ENCODE results near the gene CREG1. TPM values are rescaled to one million over a fixed set of nuclear protein-coding genes. Genes with fewer than 3 reads are reported as not detected.

CREG1 gene
- total RNA-seq, 1 experiment from 2014 or later = 91.5 TPM

GRCh38 chr1:167503626-167504466, 49.7 kb downstream of the CREG1 start:
- Mint-ChIP-seq H3K27ac (ENCODE audit: unreplicated experiment) (no peak overlapping the region), H3K27me3 (ENCODE audit: insufficient read depth, unreplicated experiment) (peaks cover 3% of the 10 kb centered on the region), H3K36me3 (ENCODE audit: insufficient read depth, unreplicated experiment) (no peaks in the 10 kb centered on the region), H3K9me3 (ENCODE audit: unreplicated experiment) (no peaks in the 10 kb centered on the region), H3K4me3 (ENCODE audit: unreplicated experiment) (no peak overlapping the region), H3K4me1 (ENCODE audit: low read depth, unreplicated experiment) (no peaks in the 10 kb centered on the region)
- no peaks in the 10 kb centered on the region for H3K27me3 ChIP-seq (replicated peaks; ENCODE audit: control insufficient read depth, insufficient read depth, low read length)
- H3K4me3 ChIP-seq (ENCODE audit: low read depth, low read length) = no peak overlapping the region
- no peaks in the 10 kb centered on the region for H3K4me1 ChIP-seq
- H3K36me3 ChIP-seq (ENCODE audit: control insufficient read depth, insufficient read depth, low read length) = no peaks in the 10 kb centered on the region
- no TSS peak for BruUV-seq (replicated peaks)
- no peak for DNase-seq
- no peaks in the 10 kb centered on the region for H3K9me3 ChIP-seq
- TF ChIP-seq CTCF (IDR thresholded peaks at IDR 0.05; ENCODE audit: insufficient read depth in 1 of 2, low read depth in 1 of 2, low read length in 1 of 2, severe bottlenecking in 1 of 2, unreplicated experiment in 1 of 2) = no peak
- ChIA-PET CTCF (no interaction called here), POLR2A (no interaction called here)
- intact Hi-C loops (cut with micrococcal nuclease; ENCODE audit: unreplicated experiment) = no loop called here

- no peak for TF ChIP-seq CTCF (IDR thresholded peaks at IDR 0.05; ENCODE audit: insufficient read depth in 1 of 2, low read depth in 1 of 2, low read length in 1 of 2, severe bottlenecking in 1 of 2, unreplicated experiment in 1 of 2)
- Histone ChIP-seq H3K9me3 (no peaks in the 10 kb centered on the region), H3K36me3 (ENCODE audit: control insufficient read depth, insufficient read depth, low read length) (no peaks in the 10 kb centered on the region), H3K27me3 (replicated peaks; ENCODE audit: control insufficient read depth, insufficient read depth, low read length) (no peaks in the 10 kb centered on the region), H3K4me3 (ENCODE audit: low read depth, low read length) (no peak overlapping the region), H3K4me1 (no peaks in the 10 kb centered on the region)
- no peak for DNase-seq
- intact Hi-C loops (cut with micrococcal nuclease; ENCODE audit: unreplicated experiment) = no loop called here
- no peaks in the 10 kb centered on the region for H3K4me1 Mint-ChIP-seq (ENCODE audit: low read depth, unreplicated experiment)
- no peak overlapping the region for H3K4me3 Mint-ChIP-seq (ENCODE audit: unreplicated experiment)
- ChIA-PET CTCF (interaction anchor here (0.5 kb wide), 1 partner anchor 235 kb away, joined by 3 read pairs; no protein-coding TSS in a partner anchor), POLR2A (no interaction called here)
- peaks cover 3% of the 10 kb centered on the region for H3K27me3 Mint-ChIP-seq (ENCODE audit: insufficient read depth, unreplicated experiment)
- H3K36me3 Mint-ChIP-seq (ENCODE audit: insufficient read depth, unreplicated experiment) = no peaks in the 10 kb centered on the region
- no peak overlapping the region for H3K27ac Mint-ChIP-seq (ENCODE audit: unreplicated experiment)
- no peaks in the 10 kb centered on the region for H3K9me3 Mint-ChIP-seq (ENCODE audit: unreplicated experiment)
- BruUV-seq (replicated peaks) = no TSS peak
Measured at GRCh38 chr1:167502719-167503462, 50.7 kb downstream of the CREG1 start.

- CTCF ChIA-PET = no interaction called here
- Mint-ChIP-seq H3K27ac (ENCODE audit: unreplicated experiment) (no peak overlapping the region), H3K27me3 (ENCODE audit: insufficient read depth, unreplicated experiment) (peaks cover 3% of the 10 kb centered on the region), H3K36me3 (ENCODE audit: insufficient read depth, unreplicated experiment) (no peaks in the 10 kb centered on the region), H3K4me1 (ENCODE audit: low read depth, unreplicated experiment) (no peaks in the 10 kb centered on the region), H3K9me3 (ENCODE audit: unreplicated experiment) (no peaks in the 10 kb centered on the region), H3K4me3 (ENCODE audit: unreplicated experiment) (no peak overlapping the region)
- Histone ChIP-seq H3K27me3 (replicated peaks; ENCODE audit: control insufficient read depth, insufficient read depth, low read length) (no peaks in the 10 kb centered on the region), H3K36me3 (ENCODE audit: control insufficient read depth, insufficient read depth, low read length) (no peaks in the 10 kb centered on the region), H3K9me3 (no peaks in the 10 kb centered on the region), H3K4me3 (ENCODE audit: low read depth, low read length) (no peak overlapping the region), H3K4me1 (no peaks in the 10 kb centered on the region)
- BruUV-seq (replicated peaks) = no TSS peak
- POLR2A ChIA-PET = no interaction called here
- no peak for DNase-seq
- intact Hi-C loops (cut with micrococcal nuclease; ENCODE audit: unreplicated experiment) = no loop called here
- TF ChIP-seq CTCF (IDR thresholded peaks at IDR 0.05; ENCODE audit: insufficient read depth in 1 of 2, low read depth in 1 of 2, low read length in 1 of 2, severe bottlenecking in 1 of 2, unreplicated experiment in 1 of 2) = no peak
Measured at GRCh38 chr1:167502192-167502551, 51.4 kb downstream of the CREG1 start.
